ENCODE measurements around the gene SUPT6H.

- no peak for TF ChIP-seq POLR2A (IDR thresholded peaks at IDR 0.05; ENCODE audit: low read depth, low read length)
- no peak for TF ChIP-seq TAF1 (IDR thresholded peaks at IDR 0.05; ENCODE audit: borderline replicate concordance, low read depth, low read length)
Measured at GRCh38 chr17:28669918-28670317, 7.9 kb downstream of the SUPT6H start.

Data from GM12892 (cell line).